Liver (tissue), 9 donors: Measurements from ENCODE around the gene GRIP2. TPM values are rescaled to one million over a fixed set of nuclear protein-coding genes. Genes with fewer than 3 reads are reported as not detected.

Experiments
- DNase-seq: peaks from one replicate; pipeline ENCODE4 v3.0.0-alpha.2; 2017; ENCODE audit warnings: low spot score
- H3K27ac ChIP-seq, 2 donors: one replicate each; pipeline ENCODE4 v1.7.0; 2013; ENCODE audit warnings: inconsistent platforms in 2 of 2, low read length in 2 of 2, control low read depth in 1 of 2, low read depth in 1 of 2, mild to moderate bottlenecking in 1 of 2
- H3K27me3 ChIP-seq, 4 donors: one replicate each; pipeline versions ENCODE4 v1.6.1 to v1.7.0; 2013; ENCODE audit warnings: low read length in 3 of 4, inconsistent platforms in 1 of 4, mild to moderate bottlenecking in 1 of 4, moderate library complexity in 1 of 4; ENCODE audit not compliant: control insufficient read depth in 4 of 4, insufficient read depth in 4 of 4
- H3K36me3 ChIP-seq, 4 donors: one replicate each; pipeline versions ENCODE4 v1.6.1 to v1.7.0; 2013; ENCODE audit warnings: low read length in 3 of 4, mild to moderate bottlenecking in 3 of 4, low read depth in 1 of 4, moderate library complexity in 1 of 4; ENCODE audit not compliant: control insufficient read depth in 4 of 4, insufficient read depth in 3 of 4
- H3K4me1 ChIP-seq, 4 donors: one replicate each; pipeline versions ENCODE4 v1.6.1 to v1.7.0; 2013; ENCODE audit warnings: low read length in 3 of 4, mild to moderate bottlenecking in 3 of 4, moderate library complexity in 1 of 4; ENCODE audit not compliant: control insufficient read depth in 4 of 4, insufficient read depth in 4 of 4
- H3K4me3 ChIP-seq, 3 donors: one replicate each; pipeline versions ENCODE4 v1.6.1 to v1.7.0; 2013; ENCODE audit warnings: low read length in 3 of 3, control low read depth in 1 of 3, low read depth in 1 of 3, mild to moderate bottlenecking in 1 of 3
- H3K9ac ChIP-seq, 2 donors: one replicate each; pipeline ENCODE4 v1.7.0; 2013; ENCODE audit warnings: low read length in 2 of 2, mild to moderate bottlenecking in 2 of 2, moderate library complexity in 2 of 2, control low read depth in 1 of 2, low read depth in 1 of 2
- H3K9me3 ChIP-seq, 4 donors: one replicate each; pipeline versions ENCODE4 v1.6.1 to v1.7.0; 2013; ENCODE audit warnings: low read length in 3 of 4; ENCODE audit not compliant: control insufficient read depth in 4 of 4
- ATF3 ChIP-seq: IDR thresholded peaks from 2 replicates; pipeline ENCODE4 v1.6.1; 2016; ENCODE audit warnings: antibody characterized with exemption
- CTCF ChIP-seq: fragments of 150-350 bp; IDR thresholded peaks from 2 replicates; pipeline ENCODE4 v1.5.1; 2017; ENCODE audit warnings: improper control_type of control experiment, low read depth, low read length; ENCODE audit not compliant: missing input control
- EGR1 ChIP-seq, 2 donors: IDR thresholded peaks; 2 replicates each; pipeline ENCODE4 v1.6.1; 2016 to 2018; ENCODE audit warnings: antibody characterized with exemption in 2 of 2, low read depth in 2 of 2
- FOXA1 ChIP-seq: IDR thresholded peaks from 2 replicates; pipeline ENCODE4 v1.6.1; 2016; ENCODE audit warnings: antibody characterized with exemption
- FOXA2 ChIP-seq: IDR thresholded peaks from 2 replicates; pipeline ENCODE4 v1.6.1; 2016; ENCODE audit warnings: antibody characterized with exemption
- GABPA ChIP-seq, 2 donors: IDR thresholded peaks in 1 of 2; conservative IDR thresholded peaks in 1 of 2; 2 replicates each; pipeline ENCODE4 v1.6.1; 2016; ENCODE audit warnings: antibody characterized with exemption in 2 of 2, mild to moderate bottlenecking in 1 of 2, moderate library complexity in 1 of 2
- HNF4A ChIP-seq, 2 donors: conservative IDR thresholded peaks; 2 replicates each; pipeline ENCODE4 v1.6.1; 2016; ENCODE audit warnings: antibody characterized with exemption in 2 of 2, mild to moderate bottlenecking in 2 of 2
- HNF4G ChIP-seq: IDR thresholded peaks from 2 replicates; pipeline ENCODE4 v1.6.1; 2016; ENCODE audit warnings: antibody characterized with exemption
- NR2F2 ChIP-seq: IDR thresholded peaks from 2 replicates; pipeline ENCODE4 v1.6.1; 2016; ENCODE audit warnings: antibody characterized with exemption
- RAD21 ChIP-seq, 2 donors: IDR thresholded peaks; 2 replicates each; pipeline ENCODE4 v1.6.1; 2016; ENCODE audit warnings: antibody characterized with exemption in 2 of 2, mild to moderate bottlenecking in 2 of 2
- REST ChIP-seq: IDR thresholded peaks from 2 replicates; pipeline ENCODE4 v1.6.1; 2016; ENCODE audit warnings: antibody characterized with exemption, mild to moderate bottlenecking
- RXRA ChIP-seq, 2 donors: IDR thresholded peaks; 2 replicates each; pipeline ENCODE4 v1.6.1; 2017 to 2018; ENCODE audit warnings: antibody characterized with exemption in 2 of 2, mild to moderate bottlenecking in 1 of 2
- SP1 ChIP-seq: IDR thresholded peaks from 2 replicates; pipeline ENCODE4 v1.6.1; 2018; ENCODE audit warnings: antibody characterized with exemption, mild to moderate bottlenecking
- TAF1 ChIP-seq: conservative IDR thresholded peaks from 2 replicates; pipeline ENCODE4 v1.6.1; 2016; ENCODE audit warnings: antibody characterized with exemption, mild to moderate bottlenecking
- YY1 ChIP-seq: IDR thresholded peaks from 2 replicates; pipeline ENCODE4 v1.6.1; 2016; ENCODE audit warnings: antibody characterized with exemption, mild to moderate bottlenecking
- ZBTB33 ChIP-seq: IDR thresholded peaks from 2 replicates; pipeline ENCODE4 v1.6.1; 2016; ENCODE audit warnings: antibody characterized with exemption
- WGBS: extraction: QIAGEN DNeasy Blood & Tissue Kit; methylation state at CpG from one replicate; pipeline ENCODE4 v1.1.7; 2013; 5-methylcytosine and 5-hydroxymethylcytosine counted together
- polyA plus RNA-seq, 2 donors: library from polyadenylated mRNA; stranded (reverse) in 1 of 2; unstranded in 1 of 2; fragments of 200-250 nt in 1 of 2; fragments of >200 nt in 1 of 2; fragmentation: Nextera tagmentation in 1 of 2; extraction: Ambion mirVana in 1 of 2; gene quantifications; one replicate each; pipeline versions ENCODE4 v1.2.1 to v1.2.3, GENCODE V29; 2013 to 2015
- total RNA-seq, 2 donors: library from RNA; depleted of rRNA; stranded (reverse); fragments of >200 nt; gene quantifications; one replicate each; pipeline ENCODE4 v1.2.3, GENCODE V29; 2014
- donor health status: healthy.
- donor health status: healthy.
- donor health status: healthy.
- donor health status: healthy.
- donor health status: healthy.

Gene GRIP2
- total and polyA plus RNA-seq, 4 donors: 0.05 to 0.33 (median 0.09) TPM; not detected in 1

- Histone ChIP-seq H3K27me3 (no peaks in the 10 kb centered on the region), H3K36me3 (no peaks in the 10 kb centered on the region), H3K9ac (no peak overlapping the region), H3K4me1 (no peaks in the 10 kb centered on the region), H3K9me3 (no peaks in the 10 kb centered on the region), H3K27ac (no peak overlapping the region), H3K4me3 (no peak overlapping the region)
- TF ChIP-seq RAD21 (IDR thresholded peaks at IDR 0.05): peak; percentile 73 to 74
- TF ChIP-seq EGR1 (IDR thresholded peaks at IDR 0.05; ENCODE audit: low read depth in 2 of 2): no peak
- no peak for TF ChIP-seq RXRA (IDR thresholded peaks at IDR 0.05)
- TF ChIP-seq ZBTB33: no peak
- TF ChIP-seq HNF4G: no peak
- TF ChIP-seq FOXA1: no peak
- TF ChIP-seq CTCF: peak; percentile 26
- no peak for TF ChIP-seq TAF1
- TF ChIP-seq YY1: no peak
- 43% methylated on average over 5 of the region's 5 CpGs for WGBS
- DNase-seq: no peak
Observed at GRCh38 chr3:14577897-14578296, 37.8 kb upstream of the GRIP2 start.

GRCh38 chr3:14576163-14576562, 36.0 kb upstream of the GRIP2 start:
- no peaks in the 10 kb centered on the region for H3K36me3 ChIP-seq
- WGBS: 96% methylated on average over 9 of the region's 9 CpGs
- TF ChIP-seq RAD21 (IDR thresholded peaks at IDR 0.05) (no peak), GABPA (IDR thresholded peaks at IDR 0.05 in 1 of 2, conservative IDR thresholded peaks at IDR 0.05 in 1 of 2) (no peak), NR2F2 (no peak), SP1 (no peak), HNF4A (conservative IDR thresholded peaks at IDR 0.05) (no peak), FOXA1 (no peak), RXRA (IDR thresholded peaks at IDR 0.05) (no peak), ATF3 (no peak), FOXA2 (no peak)
- DNase-seq: no peak
- no peak overlapping the region for H3K4me3 ChIP-seq
- H3K4me1 ChIP-seq: no peaks in the 10 kb centered on the region
- H3K9ac ChIP-seq: no peak overlapping the region
- no peaks in the 10 kb centered on the region for H3K9me3 ChIP-seq
- no peak overlapping the region for H3K27ac ChIP-seq
- no peaks in the 10 kb centered on the region for H3K27me3 ChIP-seq

GRCh38 chr3:14574183-14574582, 34.0 kb upstream of the GRIP2 start:
- no peak overlapping the region for H3K27ac ChIP-seq
- no peak overlapping the region for H3K9ac ChIP-seq
- H3K4me3 ChIP-seq: no peak overlapping the region
- WGBS: 79% methylated on average over 27 of the region's 27 CpGs
- no peak for DNase-seq
- H3K4me1 ChIP-seq: no peaks in the 10 kb centered on the region
- H3K27me3 ChIP-seq: no peaks in the 10 kb centered on the region
- no peaks in the 10 kb centered on the region for H3K36me3 ChIP-seq
- no peaks in the 10 kb centered on the region for H3K9me3 ChIP-seq
- no peak for TF ChIP-seq CTCF
- TF ChIP-seq EGR1 (IDR thresholded peaks at IDR 0.05; ENCODE audit: low read depth in 2 of 2): no peak
- no peak for TF ChIP-seq REST
- TF ChIP-seq ZBTB33: no peak
- no peak for TF ChIP-seq RXRA (IDR thresholded peaks at IDR 0.05)
- TF ChIP-seq FOXA2: no peak
- TF ChIP-seq ATF3: no peak
